Spleen (tissue), 7 donors: Measurements from ENCODE around the gene CD164L2.
"Not testable (repeated sequence)": the region's sequence is repeated elsewhere in the genome, so short reads cannot be mapped to it uniquely, and the experiment has no call there.

ENCODE experiments used
- CTCF ChIP-seq, 11 experiments: fragments of 200-600 bp in 7 of 11; fragments of 450-650 bp in 4 of 11; sonication (generic) in 4 of 11; IDR thresholded peaks in 8 of 11; conservative IDR thresholded peaks in 3 of 11; 1 replicate in 7 of 11; 2 replicates in 4 of 11; pipeline versions ENCODE4 v1.4.0 to v1.8.0; 2016 to 2021; ENCODE audit warnings: antibody characterized with exemption in 11 of 11, inconsistent platforms in 4 of 11, mild to moderate bottlenecking in 1 of 11
- POLR2A ChIP-seq, 3 donors: fragments of 450-650 bp; IDR thresholded peaks; one replicate each; pipeline ENCODE4 v1.5.1; 2017; ENCODE audit warnings: antibody characterized with exemption in 3 of 3, mild to moderate bottlenecking in 1 of 3
- POLR2AphosphoS5 ChIP-seq, 3 donors: sonication (generic); formaldehyde crosslinking; IDR thresholded peaks; one replicate each; pipeline ENCODE4 v1.5.1; 2017; ENCODE audit warnings: antibody characterized with exemption in 3 of 3
- donor health status: DM: no; HTN: no; CAD: no; lungs with moderate emphysema.
- donor health status: DM: no; HTN: no; CAD: no.
- donor health status: DM: no; HTN: no; CAD: no.

DNA sequence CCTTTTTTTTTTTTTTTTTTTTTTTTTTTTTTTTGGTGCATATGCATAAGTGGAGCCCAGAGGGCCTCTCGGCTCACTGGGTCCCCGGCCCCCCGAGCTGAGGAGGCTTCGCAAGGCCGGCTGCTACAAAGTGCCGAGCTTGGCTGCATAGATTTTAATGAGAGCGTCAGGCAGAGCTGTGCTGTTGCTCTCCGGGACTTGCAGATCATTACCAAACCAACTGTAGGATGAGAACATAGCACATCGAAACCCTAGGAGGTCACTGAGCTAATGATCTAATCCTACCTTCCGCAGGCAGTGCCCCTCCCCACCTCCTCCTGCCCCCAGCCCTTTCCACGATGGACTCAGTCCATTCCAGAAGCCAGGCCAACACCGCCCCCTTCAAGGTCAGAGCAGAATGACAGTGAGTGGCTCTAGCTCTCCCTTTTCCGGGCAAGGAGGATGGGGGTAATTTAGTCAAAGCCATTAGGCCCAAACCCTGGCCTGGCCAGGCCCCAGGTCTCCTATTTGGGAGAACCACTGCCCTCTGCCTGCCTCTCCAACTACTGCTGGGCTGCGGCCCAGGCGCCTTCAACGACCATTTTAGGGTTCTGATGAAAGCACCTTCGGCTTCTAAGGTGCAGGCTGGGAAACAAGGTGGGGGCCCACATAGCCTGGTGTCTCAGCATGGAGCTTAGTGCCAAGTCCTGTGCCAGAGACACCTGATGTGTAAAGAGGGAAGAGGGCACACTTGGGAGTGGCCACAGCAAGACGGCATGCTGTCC lies 22.6 kb upstream of the CD164L2 start:
- TF ChIP-seq POLR2A (IDR thresholded peaks at IDR 0.05) = not testable (repeated sequence)
- TF ChIP-seq CTCF (IDR thresholded peaks at IDR 0.05 in 8 of 11, conservative IDR thresholded peaks at IDR 0.05 in 3 of 11) (peak in 2 of 11 experiments; percentile 25 to 33), POLR2AphosphoS5 (IDR thresholded peaks at IDR 0.05) (peak in 2 of 3 donors; percentile 13 to 34)
